ENCODE data around the gene NME4.

NME4 gene

DNA sequence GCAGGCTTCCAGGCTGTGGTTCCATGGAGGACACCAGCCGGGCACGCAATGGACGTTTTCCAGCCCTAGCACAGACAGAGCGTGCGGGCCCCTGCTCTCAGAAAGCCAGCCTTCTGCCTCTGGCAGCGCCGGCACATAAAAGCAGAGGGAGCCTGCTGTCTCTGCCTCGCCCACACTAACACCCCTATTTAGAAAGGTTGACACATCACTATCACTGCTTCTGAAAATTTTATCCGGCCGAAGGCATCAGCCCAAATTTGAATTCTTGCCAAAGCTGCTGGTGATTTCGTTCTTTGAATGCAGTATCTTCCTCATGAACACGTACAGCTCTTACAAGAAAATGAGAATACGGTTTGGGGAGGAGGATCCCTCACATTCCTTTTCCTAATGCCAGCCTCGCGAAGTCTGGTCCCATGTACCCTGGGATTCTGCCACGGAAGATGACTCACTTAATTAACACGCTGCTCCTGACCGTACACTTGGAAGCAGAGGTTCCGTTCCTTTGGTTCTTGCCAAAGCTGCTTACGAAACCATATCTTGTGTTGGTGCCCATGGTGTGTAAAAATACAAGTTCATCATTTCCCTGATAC is 27.1 kb downstream of the NME4 start:
- Histone ChIP-seq H3K4me3 (peak overlapping the region in 8 of 10 experiments; percentile 88 to 97 (median 96); a peak in 15 of 20 replicates), H3K36me3 (peaks cover 0 to 15% (median 4%) of the 10 kb centered on the region in 11 experiments; a peak in 8 of 22 replicates), H3K9ac (peak overlapping the region in 4 of 11 experiments; percentile 81 to 96 (median 94); a peak in 6 of 22 replicates), H4K20me1 (peaks cover 18 to 40% (median 33%) of the 10 kb centered on the region in 11 experiments; a peak in 21 of 22 replicates), H3K27me3 (peaks cover 15 to 25% (median 21%) of the 10 kb centered on the region in 11 experiments), H3K27ac (no peak overlapping the region), H3K9me3 (replicated peaks in 1 of 11) (no peaks in the 10 kb centered on the region), H3K4me1 (peaks cover 32 to 41% (median 36%) of the 10 kb centered on the region in 10 experiments), H3K4me2 (peak overlapping the region; percentile 94 to 99 (median 98))
- no peak for TF ChIP-seq Cebpa-rat (IDR thresholded peaks at IDR 0.05)

DNA sequence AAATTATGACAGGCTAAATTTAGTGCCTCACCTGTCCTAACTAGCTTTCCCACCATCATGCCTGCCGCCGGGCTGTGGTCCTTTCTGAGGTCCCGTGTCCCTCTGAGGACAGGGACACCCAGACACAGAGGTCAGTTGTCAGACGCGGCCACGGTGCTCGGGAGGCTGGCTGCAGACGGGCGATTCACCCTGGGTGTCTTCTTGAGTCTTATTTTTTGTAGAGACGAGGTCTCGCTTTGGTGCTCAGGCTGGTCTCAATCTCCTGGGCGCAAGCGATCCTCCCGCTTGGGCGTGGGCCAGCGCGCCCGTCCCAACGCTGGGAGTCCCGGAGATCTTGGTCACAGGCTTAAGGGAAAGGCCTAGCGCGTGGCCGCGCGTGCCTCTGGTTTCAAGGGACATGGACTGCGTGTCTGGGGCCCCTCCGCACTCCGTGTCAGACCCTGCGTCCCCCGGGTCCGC is 27.7 kb downstream of the NME4 start:
- peak overlapping the region in 8 of 11 experiments; percentile 74 to 92 (median 90); a peak in 11 of 22 replicates for H3K27ac ChIP-seq
- H3K27me3 ChIP-seq, result peaks cover 15 to 25% (median 21%) of the 10 kb centered on the region in 11 experiments
- no peak for TF ChIP-seq Cebpa-rat (IDR thresholded peaks at IDR 0.05)
- peak overlapping the region; percentile 83 to 98 (median 96) for H3K4me3 ChIP-seq
- peak overlapping the region; percentile 81 to 96 (median 91); a peak in 21 of 22 replicates for H3K9ac ChIP-seq
- no peaks in the 10 kb centered on the region for H3K9me3 ChIP-seq (replicated peaks in 1 of 11)
- H3K4me2 ChIP-seq, result peak overlapping the region; percentile 94 to 99 (median 98)
- peaks cover 18 to 44% (median 37%) of the 10 kb centered on the region in 11 experiments; a peak in 21 of 22 replicates for H4K20me1 ChIP-seq
- H3K36me3 ChIP-seq, result peaks cover 0 to 20% (median 8%) of the 10 kb centered on the region in 11 experiments; a peak in 10 of 22 replicates
- peaks cover 32 to 44% (median 37%) of the 10 kb centered on the region in 10 experiments for H3K4me1 ChIP-seq

DNA sequence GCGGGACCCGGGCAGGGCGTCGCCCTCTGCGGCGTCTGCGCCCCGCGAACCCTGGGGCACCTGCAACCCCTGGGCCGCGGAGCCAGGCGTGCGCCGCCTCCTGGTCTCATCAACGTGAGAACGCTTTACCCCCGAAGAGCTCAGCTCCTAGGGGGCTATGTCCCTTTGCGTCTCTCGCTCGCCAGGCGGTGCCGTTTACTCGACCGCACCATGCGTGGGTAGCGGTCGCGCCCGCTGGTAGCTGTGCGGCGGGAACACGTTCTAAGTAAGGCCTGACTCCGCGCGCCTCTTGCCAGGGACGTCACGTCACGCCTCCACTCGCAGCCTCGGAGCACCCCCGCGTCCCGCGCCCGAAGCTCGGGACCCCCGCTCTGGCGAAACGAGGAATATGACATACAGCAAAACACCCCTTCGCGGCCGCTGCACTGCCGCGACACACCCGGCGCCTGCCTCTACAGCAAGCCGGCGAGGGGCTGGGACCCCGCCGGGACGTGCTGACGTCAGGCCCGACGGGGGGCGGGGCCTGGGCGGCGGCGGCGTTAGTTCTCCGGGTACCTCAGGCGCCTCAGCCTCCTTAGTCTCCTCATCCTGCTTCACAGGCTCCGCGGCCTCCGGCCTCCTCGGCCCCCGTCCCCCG is 28.2 kb downstream of the NME4 start, which contains the start of gene RAB11FIP3:
TSS of gene RAB11FIP3 (plus strand) at position 568 of the 637 bp plus-strand sequence. CDS start 358 bp downstream, outside the sequence.
- Histone ChIP-seq H3K36me3 (peaks cover 0 to 25% (median 9%) of the 10 kb centered on the region in 11 experiments; a peak in 11 of 22 replicates), H3K27ac (peak within 1 kb of the TSS; percentile 47 to 92 (median 88); a peak in 21 of 22 replicates), H3K4me3 (peak within 1 kb of the TSS; percentile 83 to 98 (median 96)), H3K9ac (peak within 1 kb of the TSS; percentile 81 to 96 (median 91)), H4K20me1 (peaks cover 20 to 49% (median 42%) of the 10 kb centered on the region in 11 experiments; a peak in 21 of 22 replicates), H3K4me2 (peak within 1 kb of the TSS; percentile 94 to 99 (median 98)), H3K9me3 (replicated peaks in 1 of 11) (no peaks in the 10 kb centered on the region), H3K27me3 (peaks cover 15 to 25% (median 21%) of the 10 kb centered on the region in 11 experiments), H3K4me1 (peaks cover 32 to 48% (median 38%) of the 10 kb centered on the region in 10 experiments)
- no peak for TF ChIP-seq Cebpa-rat (IDR thresholded peaks at IDR 0.05)

DNA sequence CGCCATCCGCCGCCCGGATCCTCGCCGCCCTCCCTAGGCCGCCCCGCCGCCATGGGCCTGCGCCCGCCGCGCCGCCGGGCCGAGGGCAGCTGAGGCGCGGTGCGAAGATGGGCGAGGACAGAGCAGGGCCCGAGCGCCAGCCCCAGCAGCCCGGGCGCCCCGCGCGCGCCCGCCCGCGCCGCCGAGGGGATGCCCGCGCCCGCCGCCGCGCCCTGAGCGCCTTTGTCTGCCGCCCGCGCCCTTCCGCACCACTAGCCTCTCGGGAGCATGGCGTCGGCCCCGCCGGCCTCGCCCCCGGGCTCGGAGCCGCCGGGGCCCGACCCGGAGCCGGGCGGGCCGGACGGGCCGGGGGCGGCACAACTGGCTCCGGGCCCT is 28.7 kb downstream of the NME4 start:
- Histone ChIP-seq H3K9me3 (replicated peaks in 1 of 11) (no peaks in the 10 kb centered on the region), H3K36me3 (peaks cover 0 to 31% (median 12%) of the 10 kb centered on the region in 11 experiments; a peak in 12 of 22 replicates), H3K4me2 (peak overlapping the region; percentile 94 to 99 (median 98)), H4K20me1 (peaks cover 25 to 54% (median 48%) of the 10 kb centered on the region in 11 experiments; a peak in 21 of 22 replicates), H3K27me3 (peaks cover 15 to 25% (median 21%) of the 10 kb centered on the region in 11 experiments), H3K27ac (peak overlapping the region; percentile 47 to 92 (median 88); a peak in 21 of 22 replicates), H3K9ac (peak overlapping the region; percentile 81 to 96 (median 91)), H3K4me3 (peak overlapping the region; percentile 83 to 98 (median 96)), H3K4me1 (peaks cover 32 to 48% (median 38%) of the 10 kb centered on the region in 10 experiments)
- TF ChIP-seq Cebpa-rat (IDR thresholded peaks at IDR 0.05), result no peak

DNA sequence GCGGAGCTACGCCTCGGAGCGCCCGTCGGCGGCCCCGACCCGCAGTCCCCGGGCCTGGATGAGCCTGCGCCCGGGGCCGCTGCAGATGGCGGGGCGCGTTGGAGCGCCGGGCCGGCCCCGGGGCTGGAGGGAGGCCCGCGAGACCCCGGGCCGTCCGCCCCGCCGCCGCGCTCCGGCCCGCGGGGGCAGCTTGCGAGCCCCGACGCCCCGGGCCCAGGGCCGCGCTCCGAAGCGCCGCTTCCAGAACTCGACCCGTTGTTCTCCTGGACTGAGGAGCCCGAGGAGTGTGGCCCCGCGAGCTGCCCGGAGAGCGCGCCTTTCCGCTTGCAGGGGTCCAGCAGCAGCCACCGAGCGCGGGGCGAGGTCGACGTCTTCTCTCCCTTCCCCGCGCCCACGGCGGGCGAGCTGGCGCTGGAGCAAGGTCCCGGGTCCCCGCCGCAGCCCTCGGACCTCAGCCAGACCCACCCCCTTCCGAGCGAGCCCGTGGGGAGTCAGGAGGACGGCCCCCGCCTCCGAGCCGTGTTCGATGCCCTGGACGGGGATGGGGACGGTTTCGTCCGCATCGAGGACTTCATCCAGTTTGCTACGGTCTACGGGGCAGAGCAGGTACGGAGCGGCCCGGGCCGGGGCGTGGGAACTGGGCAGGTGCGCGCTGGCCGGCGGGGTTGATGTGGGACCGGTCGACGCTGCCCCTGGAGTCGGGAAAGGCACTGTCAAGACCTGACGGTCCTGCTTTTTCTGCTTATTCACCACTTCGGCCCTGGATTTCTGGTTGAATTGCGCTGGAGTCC is 29.3 kb downstream of the NME4 start:
- peak overlapping the region; percentile 47 to 92 (median 88); a peak in 21 of 22 replicates for H3K27ac ChIP-seq
- H3K27me3 ChIP-seq, result peaks cover 15 to 25% (median 21%) of the 10 kb centered on the region in 11 experiments
- peak overlapping the region; percentile 83 to 98 (median 96) for H3K4me3 ChIP-seq
- peaks cover 27 to 60% (median 53%) of the 10 kb centered on the region in 11 experiments; a peak in 21 of 22 replicates for H4K20me1 ChIP-seq
- peak overlapping the region; percentile 94 to 99 (median 98) for H3K4me2 ChIP-seq
- H3K36me3 ChIP-seq, result peaks cover 0 to 36% (median 14%) of the 10 kb centered on the region in 11 experiments; a peak in 12 of 22 replicates
- TF ChIP-seq Cebpa-rat (IDR thresholded peaks at IDR 0.05), result no peak
- H3K4me1 ChIP-seq, result peaks cover 32 to 48% (median 38%) of the 10 kb centered on the region in 10 experiments
- peak overlapping the region; percentile 81 to 96 (median 91) for H3K9ac ChIP-seq
- H3K9me3 ChIP-seq (replicated peaks in 1 of 11), result no peaks in the 10 kb centered on the region

DNA sequence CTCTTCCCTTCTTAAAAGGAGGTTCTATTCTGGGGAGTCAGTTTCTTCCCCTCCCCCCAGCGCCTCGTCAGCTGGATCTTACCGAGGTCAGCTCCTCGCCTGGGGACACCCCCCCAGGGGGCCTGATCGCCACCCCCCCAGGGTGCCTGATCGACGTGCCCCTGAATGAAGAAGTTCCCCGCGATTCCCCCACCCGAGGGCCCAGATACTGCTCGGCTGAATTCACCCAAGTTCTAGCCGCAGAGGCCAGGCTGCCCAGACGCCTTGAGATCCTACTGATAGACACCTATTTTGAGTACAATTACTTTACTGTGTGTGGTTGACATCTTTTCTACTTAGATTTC is 29.9 kb downstream of the NME4 start:
- H3K9me3 ChIP-seq (replicated peaks in 1 of 11), result no peaks in the 10 kb centered on the region
- peaks cover 15 to 25% (median 21%) of the 10 kb centered on the region in 11 experiments for H3K27me3 ChIP-seq
- H3K4me3 ChIP-seq, result peak overlapping the region; percentile 83 to 98 (median 96)
- H3K36me3 ChIP-seq, result peaks cover 0 to 42% (median 19%) of the 10 kb centered on the region in 11 experiments; a peak in 12 of 22 replicates
- H3K4me2 ChIP-seq, result peak overlapping the region; percentile 94 to 99 (median 98)
- no peak for TF ChIP-seq Cebpa-rat (IDR thresholded peaks at IDR 0.05)
- H4K20me1 ChIP-seq, result peaks cover 27 to 66% (median 59%) of the 10 kb centered on the region in 11 experiments; a peak in 21 of 22 replicates
- H3K9ac ChIP-seq, result peak overlapping the region; percentile 81 to 96 (median 91)
- H3K27ac ChIP-seq, result peak overlapping the region in 10 of 11 experiments; percentile 71 to 92 (median 88); a peak in 19 of 22 replicates
- peaks cover 32 to 48% (median 38%) of the 10 kb centered on the region in 10 experiments for H3K4me1 ChIP-seq

DNA sequence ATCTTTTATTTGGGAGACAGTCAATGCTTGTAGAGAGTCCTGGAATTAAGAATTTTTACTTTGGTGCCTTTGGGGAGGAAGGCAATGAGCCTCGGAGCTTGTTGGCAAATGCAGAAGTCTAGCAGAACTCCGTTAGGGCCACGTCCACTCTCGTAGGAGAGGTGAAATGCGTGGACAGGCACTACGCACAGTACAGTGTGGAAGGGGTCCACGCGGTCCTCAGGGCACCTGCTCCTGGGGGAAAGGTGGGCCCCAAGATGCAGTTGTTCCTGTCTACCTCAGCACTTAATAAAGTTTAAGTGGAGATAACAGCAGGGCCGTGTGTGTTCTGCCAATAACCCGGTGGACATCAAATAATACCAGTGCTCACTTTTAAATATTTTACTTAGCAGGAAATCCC is 30.3 kb downstream of the NME4 start:
- H3K4me3 ChIP-seq, result peak overlapping the region; percentile 83 to 98 (median 96)
- H3K9ac ChIP-seq, result peak overlapping the region; percentile 81 to 96 (median 91); a peak in 21 of 22 replicates
- H3K27me3 ChIP-seq, result peaks cover 15 to 25% (median 21%) of the 10 kb centered on the region in 11 experiments
- peaks cover 32 to 48% (median 38%) of the 10 kb centered on the region in 10 experiments for H3K4me1 ChIP-seq
- no peaks in the 10 kb centered on the region for H3K9me3 ChIP-seq (replicated peaks in 1 of 11)
- peaks cover 27 to 68% (median 62%) of the 10 kb centered on the region in 11 experiments; a peak in 21 of 22 replicates for H4K20me1 ChIP-seq
- H3K27ac ChIP-seq, result peak overlapping the region in 3 of 11 experiments; percentile 87 to 92 (median 88); a peak in 3 of 22 replicates
- peak overlapping the region; percentile 94 to 99 (median 98) for H3K4me2 ChIP-seq
- peaks cover 0 to 46% (median 19%) of the 10 kb centered on the region in 11 experiments; a peak in 12 of 22 replicates for H3K36me3 ChIP-seq
- TF ChIP-seq Cebpa-rat (IDR thresholded peaks at IDR 0.05), result no peak
